ENCODE data around the gene PCNX3.

Gene PCNX3

DNA sequence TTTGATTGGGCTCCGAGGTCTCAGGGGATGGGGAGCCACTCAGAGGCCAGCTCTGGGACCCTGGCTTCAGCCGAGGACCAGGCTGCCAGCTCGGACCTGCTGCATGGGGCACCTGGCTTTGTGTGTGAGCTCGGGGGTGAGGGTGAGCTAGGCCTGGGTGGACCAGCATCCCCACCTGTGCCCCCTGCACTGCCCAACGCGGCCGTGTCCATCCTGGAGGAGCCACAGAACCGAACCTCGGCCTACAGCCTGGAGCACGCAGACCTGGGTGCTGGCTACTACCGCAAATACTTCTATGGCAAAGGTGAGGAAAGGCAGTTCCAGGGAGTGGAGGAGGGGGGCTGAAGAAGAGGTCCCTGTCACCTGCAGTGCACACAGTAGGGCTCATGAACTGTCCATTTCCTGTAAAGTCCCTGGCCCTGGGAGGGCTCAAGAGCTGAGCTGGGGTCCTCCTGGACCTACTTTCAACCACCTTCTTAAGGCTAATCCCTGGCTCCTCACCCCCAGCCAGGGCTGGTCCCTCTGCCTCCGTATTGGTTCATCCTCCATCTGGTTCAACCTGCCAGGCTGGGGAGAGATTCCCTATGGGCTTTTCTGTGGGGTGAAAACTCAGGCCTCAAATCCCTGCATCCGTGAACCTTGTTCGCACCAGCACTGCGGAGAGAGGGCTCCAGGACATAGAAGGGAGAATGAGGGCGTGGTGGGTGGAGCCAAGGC, 25.9 kb downstream of the PCNX3 start:
- no peak for DNase-seq

DNA sequence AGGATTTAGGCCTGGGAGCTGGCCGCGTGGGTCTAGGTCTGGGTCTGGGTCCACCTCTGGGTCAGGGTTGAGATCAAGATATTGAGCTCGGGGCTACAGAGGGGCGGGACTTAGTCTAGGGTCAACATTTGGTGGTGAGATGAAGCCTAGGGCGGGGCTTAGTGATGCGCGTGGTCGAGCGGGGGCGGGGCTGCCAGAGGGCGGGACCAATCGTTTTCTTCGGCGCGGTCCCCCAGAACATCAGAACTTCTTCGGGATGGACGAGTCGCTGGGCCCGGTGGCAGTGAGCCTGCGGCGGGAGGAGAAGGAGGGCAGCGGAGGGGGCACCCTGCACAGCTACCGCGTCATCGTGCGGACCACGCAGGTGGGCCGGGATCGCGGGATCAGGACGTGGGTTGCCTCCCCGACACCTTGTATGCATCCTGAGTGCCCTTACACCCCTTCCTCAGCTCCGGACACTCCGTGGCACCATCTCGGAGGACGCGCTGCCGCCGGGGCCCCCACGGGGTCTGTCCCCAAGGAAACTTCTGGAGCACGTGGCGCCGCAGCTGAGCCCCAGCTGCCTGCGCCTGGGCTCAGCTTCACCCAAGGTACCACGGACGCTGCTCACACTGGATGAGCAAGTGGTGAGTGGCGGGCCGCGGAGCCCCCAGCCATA, 26.6 kb downstream of the PCNX3 start:
- no peak for DNase-seq

DNA sequence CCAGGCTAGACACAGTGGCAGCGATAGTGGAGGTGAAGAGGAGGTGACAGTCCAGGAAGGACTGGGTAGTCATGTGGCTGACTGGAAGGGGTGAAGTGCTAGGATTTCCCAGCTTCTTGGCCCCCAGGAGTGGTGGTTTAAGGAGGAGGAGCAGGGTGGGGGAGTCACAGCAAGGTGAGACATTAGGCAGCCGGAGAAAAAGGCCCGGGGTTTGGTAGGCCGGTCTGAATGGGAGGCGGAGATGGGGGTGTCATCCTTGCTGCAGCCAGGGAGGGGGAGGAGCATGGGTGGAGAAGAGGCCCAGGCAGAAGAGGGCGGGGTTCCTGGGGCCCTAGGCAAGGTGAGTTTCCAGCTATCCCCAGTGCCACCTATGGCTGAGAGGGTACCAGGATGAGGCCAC, 28.4 kb downstream of the PCNX3 start:
- no peak for DNase-seq

DNA sequence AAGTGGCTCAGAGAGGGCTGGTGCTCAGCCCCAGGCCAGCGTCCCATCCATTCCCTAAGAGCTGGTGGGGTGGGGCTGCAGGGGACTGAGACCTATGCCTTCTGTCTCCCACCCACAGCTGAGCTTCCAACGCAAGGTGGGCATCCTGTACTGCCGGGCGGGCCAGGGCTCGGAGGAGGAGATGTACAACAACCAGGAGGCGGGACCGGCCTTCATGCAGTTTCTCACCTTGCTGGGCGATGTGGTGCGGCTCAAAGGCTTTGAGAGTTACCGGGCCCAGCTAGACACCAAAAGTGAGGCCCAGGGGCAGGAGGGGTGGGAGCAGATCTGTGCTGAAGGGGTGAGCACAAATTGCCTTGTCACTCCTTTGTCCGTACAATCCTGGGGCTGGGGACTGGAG, 29.3 kb downstream of the PCNX3 start:
- no peak for DNase-seq

DNA sequence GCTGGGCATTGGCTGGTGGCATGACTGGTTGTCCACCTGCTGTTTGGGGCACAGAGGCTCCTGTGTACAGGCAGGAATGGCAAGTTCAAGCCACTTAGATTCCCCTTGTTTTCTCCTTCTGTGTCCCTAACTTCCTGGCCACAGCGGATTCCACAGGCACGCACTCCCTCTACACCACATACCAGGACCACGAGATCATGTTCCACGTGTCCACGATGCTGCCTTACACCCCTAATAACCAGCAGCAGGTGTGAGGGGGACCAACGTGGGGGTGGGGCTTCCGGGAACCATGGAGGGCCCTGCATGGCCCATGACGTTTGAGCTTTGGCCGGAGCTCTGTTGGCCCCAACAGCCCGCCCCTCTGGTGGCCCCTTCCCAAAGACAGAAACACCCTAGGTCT, 30.1 kb downstream of the PCNX3 start:
- DNase-seq, result no peak

DNA sequence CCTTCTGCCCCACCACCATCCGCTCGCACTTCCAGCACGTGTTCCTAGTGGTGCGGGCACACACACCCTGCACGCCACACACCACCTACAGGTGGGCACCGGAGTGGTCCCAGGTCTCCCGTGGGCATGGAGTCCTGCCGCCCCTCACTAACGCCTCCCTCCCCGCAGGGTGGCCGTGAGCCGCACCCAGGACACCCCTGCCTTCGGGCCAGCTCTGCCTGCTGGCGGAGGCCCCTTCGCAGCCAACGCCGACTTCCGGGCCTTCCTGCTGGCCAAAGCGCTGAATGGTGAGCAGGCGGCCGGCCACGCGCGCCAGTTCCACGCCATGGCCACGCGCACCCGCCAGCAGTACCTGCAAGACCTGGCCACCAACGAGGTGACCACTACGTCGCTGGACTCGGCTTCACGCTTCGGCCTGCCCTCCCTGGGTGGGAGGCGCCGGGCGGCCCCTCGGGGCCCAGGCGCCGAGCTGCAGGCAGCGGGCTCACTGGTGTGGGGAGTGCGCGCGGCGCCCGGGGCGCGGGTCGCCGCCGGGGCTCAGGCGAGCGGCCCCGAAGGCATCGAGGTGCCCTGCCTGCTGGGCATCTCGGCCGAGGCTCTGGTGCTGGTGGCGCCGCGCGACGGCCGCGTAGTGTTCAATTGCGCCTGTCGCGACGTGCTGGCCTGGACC, 30.8 kb downstream of the PCNX3 start:
- no peak for DNase-seq

DNA sequence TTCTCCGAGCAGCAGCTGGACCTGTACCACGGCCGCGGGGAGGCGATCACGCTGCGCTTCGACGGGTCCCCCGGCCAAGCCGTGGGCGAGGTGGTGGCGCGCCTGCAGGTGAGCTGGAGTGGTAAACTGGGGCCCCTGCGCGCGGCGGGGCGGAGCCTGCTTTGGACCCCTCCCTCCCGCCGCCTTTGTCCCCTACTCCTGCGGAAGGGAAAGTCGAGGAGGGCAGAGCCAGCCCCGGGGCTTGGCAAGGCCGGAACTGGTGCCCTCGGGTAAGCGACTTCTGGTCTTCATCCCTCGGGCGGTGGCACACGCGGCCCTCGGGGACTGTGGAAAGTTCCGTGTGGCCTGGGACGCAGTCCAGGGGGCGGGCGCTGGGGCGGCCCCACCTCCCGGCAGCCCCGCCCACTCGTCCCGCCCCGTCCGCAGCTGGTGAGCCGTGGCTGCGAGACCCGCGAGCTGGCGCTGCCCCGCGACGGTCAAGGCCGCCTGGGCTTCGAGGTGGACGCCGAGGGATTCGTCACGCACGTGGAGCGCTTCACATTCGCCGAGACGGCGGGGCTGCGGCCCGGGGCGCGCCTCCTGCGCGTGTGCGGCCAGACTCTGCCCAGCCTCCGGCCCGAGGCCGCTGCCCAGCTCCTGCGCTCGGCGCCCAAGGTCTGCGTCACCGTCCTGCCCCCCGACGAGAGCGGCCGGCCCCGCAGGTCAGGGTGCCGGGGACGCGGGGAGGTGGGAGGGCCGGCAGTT, 31.6 kb downstream of the PCNX3 start:
- no peak for DNase-seq

DNA sequence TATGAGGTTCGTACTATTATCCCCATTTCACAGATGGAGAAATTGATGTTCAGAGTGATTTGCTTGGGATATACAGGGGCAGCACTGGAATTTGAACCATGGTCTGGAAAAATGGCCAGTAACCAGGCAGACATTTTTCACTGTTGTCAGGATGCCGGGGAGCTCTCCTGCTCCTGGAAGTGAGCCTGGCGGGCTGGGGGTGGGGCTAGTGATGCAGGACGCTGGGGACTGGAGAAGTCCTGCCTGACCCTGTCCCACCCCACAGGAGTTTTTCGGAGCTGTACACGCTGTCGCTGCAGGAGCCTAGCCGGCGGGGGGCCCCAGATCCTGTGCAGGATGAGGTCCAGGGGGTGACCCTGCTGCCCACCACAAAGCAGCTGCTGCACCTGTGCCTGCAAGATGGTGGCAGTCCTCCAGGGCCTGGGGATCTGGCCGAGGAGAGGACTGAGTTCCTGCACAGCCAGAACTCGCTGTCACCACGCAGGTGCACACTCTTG, 33.5 kb downstream of the PCNX3 start:
- DNase-seq, result no peak

DNA sequence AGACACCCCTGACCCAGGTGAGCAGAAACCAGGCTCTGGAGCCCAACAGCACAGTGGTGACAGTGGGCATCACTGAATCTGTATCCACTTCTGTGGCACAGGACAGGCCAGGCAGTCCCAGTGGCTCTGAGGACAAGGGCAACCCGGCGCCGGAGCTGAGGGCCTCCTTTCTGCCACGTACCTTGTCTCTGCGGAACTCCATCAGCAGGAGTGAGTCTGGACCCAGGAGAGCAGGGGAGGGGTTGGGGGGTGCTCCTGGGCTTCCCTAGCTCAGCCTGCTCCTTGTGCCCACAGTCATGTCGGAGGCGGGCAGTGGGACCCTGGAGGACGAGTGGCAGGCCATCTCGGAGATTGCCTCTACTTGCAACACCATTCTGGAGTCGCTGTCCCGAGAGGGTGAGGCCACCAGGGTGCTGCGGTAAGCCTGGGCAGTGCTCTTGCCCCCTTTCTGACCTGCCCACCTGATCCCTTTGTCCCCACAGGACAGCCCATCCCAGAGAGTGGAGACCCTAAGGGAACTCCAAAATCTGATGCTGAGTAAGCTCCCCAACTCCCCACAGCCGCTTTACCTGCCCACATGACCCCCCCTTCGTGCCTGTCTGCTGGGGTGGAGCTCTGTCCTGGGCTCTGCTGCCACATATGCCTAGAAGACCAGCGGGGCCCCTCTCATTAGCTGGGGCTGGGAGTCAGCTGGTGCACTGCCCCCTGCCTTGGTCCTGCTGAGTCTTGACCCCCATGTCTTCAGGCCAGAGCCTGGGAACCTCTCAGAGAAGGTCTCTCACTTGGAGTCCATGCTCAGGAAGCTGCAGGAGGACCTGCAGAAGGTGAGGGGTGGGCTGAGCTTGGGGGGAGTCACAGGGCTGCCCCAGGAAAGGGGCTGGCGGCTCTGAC, 34.3 kb downstream of the PCNX3 start:
- no peak for DNase-seq

DNA sequence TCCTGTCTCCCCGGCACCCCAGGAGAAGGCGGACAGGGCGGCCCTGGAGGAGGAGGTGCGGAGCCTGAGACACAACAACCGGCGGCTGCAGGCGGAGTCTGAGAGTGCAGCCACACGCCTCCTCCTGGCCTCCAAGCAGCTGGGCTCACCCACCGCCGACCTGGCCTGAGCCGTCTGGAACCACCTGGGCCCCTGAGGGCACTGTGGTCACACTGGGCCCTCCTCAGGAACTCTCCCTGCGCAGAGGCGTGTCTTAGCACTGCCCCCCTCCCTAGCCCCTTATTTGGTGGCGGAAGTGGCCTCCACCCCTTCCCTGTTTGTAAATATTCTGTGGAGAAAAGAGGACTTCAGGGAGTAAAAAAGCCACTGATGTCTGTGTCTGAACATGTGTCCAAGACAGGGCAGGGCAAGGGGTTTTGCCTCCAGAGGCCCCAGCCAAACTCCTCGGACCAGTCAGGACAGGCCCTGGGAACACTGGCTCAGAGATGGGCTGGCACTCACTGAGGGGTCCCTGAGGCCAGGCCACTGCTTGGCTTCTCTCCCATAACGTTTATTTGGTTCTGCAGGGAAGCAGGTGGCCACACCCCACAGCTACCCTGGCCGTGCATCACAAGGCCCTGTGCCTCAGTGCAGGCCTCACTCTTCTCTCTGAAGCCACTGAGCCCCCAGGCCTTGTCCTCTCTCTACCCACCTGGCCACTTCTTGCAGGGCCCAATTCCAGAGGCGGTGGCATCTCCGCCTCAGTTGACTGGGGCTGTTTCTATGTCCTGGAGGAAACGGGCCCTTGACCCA, 35.2 kb downstream of the PCNX3 start:
- no peak for DNase-seq

DNA sequence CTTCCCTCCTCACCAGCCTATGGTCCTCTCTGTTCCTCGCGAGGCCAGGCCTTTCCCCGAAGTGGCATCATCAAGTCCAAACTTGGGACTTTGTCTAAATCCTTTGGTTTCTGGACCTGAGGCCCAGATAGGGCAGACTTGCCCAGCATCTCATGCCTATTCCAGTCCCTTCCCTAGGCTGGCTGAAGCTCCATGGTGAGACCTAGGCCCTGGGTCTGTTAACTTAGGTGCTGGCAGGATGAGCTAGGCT, 35.7 kb downstream of the PCNX3 start:
- DNase-seq, result no peak

DNA sequence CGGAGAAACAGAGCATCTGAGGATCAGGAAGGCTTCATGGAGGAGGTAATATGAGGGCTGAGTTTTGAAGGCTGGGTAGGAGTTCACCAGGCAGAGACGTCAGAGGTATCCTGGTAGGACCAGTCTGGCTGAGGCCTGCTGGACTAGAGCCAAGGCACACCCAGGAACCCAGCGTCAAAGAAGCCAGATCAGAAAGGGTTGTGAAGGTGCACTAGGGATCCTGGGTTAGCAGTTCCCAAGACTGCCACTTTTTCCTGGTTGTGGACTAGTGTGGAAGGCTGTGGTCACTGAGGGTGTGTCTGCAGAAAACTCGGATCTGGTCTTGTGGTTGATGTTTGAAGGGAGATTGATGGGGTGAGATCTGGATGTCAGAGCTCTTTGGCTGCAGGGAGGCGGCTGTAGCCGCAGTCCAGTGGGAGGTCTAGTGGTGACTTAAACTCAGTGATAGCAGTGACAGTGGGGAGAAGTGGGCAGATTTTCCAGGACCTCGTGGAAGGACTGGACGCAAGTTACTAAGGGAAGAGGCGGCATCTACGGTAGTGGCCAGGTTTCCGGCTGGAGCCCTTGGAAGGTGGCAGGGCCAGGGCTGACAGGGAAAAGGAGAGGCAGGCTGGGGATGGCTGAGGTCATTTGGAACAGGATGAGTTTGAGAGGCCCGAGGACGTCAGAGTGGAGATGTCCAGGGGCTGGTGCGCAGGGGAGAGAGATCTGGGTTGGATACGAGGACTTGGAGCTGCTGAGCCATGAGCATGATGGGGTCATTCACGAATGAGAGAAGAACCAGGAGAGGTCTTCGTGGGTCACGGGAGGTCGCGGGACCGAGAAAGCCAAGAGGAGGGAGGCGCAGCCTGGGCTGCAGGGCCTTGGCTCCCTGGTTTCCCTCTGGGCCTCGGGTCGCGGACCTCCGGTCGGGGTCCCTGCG, 36.3 kb downstream of the PCNX3 start:
- no peak for DNase-seq

DNA sequence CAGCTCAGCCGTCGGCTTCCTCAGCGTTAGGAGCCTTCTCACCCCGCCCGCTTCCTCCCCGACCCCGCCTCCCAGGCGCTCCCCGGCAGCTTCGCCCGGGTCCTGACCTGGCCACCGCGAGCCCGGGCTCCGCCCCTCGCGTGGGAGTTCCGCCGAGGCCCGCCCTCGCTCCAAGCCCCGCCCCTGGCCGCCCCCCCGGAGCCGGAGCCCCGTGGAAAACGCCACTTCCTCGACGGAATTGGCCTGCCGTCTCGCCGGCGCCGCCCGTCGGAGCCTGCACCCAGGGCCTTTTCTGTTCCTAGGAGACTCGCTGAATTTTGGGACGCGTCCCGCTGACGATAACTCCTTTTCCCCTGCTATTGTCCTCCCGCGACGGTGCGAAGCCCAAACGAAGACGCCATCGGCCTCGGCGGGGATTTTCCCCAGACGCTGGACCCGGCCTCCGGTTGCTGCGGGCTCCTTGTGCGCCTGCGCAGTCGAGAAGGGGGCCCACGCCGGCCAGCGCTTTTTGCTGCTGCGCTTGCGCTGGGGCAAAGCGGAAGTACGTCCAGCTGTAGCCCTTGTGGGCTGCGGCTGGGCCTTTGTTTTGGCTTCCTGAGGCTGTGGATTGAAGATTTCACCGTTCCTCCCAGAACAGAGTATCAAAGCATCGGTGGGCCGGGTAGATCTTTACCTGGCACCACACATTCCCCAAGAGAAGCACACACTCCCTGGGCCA, 37.1 kb downstream of the PCNX3 start:
- DNase-seq, result peak; percentile 58

DNA sequence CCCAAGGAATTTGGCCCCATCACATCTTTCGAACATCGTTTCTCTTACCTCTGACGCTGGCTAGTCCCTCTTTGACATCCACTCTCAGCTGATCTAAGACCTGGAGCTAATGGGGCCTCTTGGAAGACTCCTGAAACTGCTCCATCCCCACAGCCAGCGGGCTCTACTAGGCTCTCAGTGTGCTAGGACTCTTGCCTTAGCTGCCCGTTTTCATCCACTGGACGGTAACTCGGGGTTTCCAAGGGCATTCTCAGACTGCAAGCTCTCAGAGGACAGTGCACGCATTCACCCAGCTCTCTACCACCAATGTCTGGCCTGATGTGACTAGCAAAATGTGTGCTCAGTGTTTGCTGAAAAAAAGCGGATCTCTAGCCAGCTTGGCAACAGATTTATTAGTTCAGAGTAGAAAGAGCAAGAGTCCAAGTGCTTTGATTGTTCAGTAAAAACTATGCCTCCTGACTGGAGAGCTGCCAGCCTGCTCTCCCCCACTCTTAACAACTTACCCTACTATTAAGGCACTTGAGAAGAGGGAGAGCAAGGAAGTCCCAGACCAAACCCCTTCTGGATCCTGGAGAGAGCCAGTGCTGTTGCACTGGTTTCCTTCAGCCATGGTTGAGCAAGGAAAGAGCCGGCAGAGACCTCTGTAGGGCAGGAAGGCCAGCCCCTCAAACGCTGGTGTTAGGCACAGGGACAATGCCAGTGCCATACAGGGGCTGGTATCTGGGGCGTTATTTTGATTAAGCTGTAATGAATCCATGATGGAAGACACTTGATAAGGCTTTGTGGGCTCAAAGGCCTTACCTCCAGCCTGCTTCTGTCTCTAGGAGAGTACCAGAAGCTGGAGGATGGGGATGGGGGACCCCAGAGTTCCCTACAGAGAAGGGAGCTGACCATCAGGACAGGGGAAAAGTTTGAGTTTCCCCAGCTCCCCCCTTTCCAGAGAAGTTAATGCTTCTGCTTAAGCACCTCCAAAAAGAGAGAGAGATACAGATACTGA, 38.0 kb downstream of the PCNX3 start:
- DNase-seq, result no peak

DNA sequence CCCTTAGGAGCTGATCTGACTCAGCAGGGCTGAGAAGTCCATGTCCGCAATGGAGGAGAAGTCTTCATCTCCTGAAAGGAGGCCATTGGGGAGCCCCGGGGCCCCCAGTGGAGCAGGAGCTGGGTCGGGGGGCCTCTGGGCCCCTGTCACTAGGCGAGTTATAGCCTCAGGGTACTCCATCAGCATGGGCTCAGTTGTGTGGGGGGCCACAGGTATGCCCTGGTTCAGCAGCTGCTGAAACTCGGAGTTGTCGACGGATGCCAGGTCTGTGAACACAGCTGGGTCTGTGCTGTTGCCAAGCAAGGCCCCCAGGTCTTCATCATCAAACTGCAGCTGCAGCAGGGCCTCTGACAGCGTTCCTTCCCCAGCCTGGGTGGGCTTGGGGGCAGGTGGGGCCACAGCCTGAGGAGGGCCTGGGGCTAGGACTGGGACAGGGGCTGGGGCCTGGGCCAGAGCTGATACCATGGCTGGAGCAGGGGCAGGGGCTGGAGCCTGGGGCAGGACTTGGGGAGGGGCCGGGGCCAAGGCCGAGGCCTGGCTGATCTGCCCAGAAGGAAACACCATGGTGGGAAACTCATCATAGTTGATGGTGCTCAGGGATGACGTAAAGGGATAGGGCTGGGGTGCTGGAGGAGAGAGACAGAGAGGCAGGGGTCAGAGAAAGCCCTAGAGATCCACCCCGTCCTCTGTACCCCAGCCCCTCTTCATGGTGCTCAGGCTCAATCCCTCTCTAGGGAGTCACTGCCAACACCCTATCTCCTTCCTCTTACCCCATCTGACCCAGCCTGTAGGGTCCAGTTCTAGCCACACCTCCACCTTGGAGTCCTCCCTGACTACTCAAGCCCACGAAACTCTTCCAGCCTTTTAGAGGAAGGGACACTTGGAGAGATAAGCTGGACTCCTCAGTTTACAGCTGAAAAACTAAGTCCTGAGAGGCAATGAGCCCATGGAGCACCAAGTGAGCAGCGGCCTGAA, 39.1 kb downstream of the PCNX3 start:
- DNase-seq, result no peak

DNA sequence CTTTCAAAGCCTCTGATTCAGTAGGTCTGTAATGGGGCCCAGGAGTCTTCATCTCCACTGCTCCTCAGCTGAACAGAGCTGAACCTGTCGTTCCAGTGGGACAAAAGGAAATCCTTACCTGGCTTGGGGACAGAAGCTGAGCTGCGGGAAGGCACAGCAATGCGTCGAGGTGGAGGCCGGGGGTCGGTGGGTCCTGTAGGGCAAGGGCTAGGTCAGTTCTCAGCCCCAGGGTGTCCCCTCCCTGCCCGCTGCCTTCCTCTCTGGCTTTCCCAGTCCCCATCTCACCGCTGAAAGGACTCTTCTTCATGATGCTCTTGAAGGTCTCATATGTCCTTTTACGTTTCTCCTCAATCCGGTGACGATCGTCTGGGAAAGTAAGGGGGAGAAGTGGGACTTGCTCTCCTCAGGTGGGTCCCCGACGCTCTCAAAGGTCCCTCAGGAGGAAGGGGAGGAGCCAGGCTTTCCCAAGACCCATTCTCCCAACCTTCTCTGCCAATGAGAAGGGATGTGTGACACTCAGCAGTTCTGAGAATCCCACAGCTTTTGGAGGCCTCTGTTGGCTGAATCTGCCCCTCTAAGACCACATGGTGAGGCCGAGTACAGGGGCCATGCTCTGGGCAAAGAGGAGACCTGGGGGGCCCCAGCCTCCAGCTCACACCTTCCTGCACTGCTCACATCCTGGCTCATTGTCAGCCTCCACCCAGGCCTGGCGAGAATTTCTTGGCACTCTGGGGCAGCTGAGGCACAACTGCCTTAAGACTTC, 40.2 kb downstream of the PCNX3 start:
- DNase-seq, result no peak

DNA sequence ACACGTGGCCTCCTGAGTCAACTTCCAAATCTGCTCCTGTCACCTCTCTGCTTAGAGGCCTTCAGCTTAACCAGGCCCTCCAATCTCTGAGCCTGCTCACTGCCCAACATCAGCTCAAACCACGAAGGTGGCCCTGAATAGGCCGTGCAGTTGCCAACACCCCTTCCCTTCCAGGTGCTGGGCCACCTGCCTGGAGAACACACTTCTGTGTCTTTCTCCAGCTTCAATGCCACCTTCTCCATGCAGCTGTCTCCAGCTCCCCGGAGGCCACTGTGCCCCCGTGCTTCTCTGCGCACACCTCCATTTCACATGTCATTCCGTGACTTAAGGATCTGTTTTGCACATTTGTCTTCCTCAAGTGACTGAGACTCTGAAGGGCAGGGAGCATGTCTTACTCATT, 41.9 kb downstream of the PCNX3 start:
- DNase-seq, result no peak

Measured in amniotic stem cell (primary cell).